SKM-1 treated with dmso at 0.1 percent for 144 hours (cell line): ENCODE measurements around the gene MT1A.

Experiments
- DNase-seq: peaks from one replicate; lab custom pipeline; 2025; ENCODE audit not compliant: unreplicated experiment; lab: John Stamatoyannopoulos, UW

MT1A gene

DNA sequence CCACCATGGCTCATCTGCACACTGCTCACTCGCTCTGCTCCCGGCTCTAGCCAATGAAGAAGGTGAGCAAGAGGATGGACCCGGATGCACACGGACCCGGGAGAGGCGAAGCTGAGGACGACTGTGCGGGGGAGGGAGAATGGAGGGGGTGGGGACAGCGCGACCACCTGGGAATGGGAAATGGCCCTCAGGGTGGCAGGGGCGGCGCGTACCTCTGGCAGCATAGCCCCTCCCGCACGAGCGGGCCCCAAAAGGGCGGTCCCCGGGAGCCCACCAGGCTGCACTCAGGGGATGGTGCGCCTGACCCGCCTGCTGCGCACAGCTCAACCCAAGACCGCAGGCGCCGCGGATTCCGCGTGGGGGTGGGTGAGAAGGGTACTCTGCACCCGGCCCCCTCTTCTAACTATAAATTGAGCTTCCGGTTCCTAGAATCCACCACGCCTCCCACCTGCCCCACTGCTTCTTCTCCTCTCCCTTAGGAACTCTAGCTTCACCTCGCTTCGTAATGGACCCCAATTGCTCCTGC lies 37.3 kb downstream of the MT1A start:
- no peak for DNase-seq

DNA sequence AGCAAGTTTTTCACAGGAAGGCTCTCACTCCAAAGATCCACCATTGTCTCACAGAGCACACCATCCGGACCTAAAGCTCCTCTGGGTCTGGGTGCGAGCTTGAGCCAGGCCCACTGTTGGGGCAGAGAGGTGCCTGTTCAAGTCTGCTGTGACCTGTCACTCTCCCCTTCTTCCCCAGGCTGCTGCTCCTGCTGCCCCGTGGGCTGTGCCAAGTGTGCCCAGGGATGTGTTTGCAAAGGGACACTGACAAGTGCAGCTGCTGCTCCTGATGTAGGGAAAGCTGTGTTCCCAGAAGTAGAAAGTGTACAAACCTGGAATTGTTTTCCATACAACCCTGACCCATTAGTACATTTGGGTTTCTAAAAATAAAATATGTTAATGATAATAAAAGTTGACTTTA lies 39.0 kb downstream of the MT1A start:
- no peak for DNase-seq

- no peak for DNase-seq
Measured at GRCh38 chr16:56679078-56679730, 40.7 kb downstream of the MT1A start.

GRCh38 chr16:56679818-56680217 lies 41.4 kb downstream of the MT1A start:
- no peak for DNase-seq

- peak; percentile 90 for DNase-seq
Measured at GRCh38 chr16:56681939-56682702, 43.7 kb downstream of the MT1A start, which contains the start of gene MT1X. Gene MT1X (plus strand): TSS chr16:56682470. CDS start chr16:56682541, 71 bp downstream.

GRCh38 chr16:56682703-56683397 lies 44.4 kb downstream of the MT1A start:
- no peak for DNase-seq

DNA sequence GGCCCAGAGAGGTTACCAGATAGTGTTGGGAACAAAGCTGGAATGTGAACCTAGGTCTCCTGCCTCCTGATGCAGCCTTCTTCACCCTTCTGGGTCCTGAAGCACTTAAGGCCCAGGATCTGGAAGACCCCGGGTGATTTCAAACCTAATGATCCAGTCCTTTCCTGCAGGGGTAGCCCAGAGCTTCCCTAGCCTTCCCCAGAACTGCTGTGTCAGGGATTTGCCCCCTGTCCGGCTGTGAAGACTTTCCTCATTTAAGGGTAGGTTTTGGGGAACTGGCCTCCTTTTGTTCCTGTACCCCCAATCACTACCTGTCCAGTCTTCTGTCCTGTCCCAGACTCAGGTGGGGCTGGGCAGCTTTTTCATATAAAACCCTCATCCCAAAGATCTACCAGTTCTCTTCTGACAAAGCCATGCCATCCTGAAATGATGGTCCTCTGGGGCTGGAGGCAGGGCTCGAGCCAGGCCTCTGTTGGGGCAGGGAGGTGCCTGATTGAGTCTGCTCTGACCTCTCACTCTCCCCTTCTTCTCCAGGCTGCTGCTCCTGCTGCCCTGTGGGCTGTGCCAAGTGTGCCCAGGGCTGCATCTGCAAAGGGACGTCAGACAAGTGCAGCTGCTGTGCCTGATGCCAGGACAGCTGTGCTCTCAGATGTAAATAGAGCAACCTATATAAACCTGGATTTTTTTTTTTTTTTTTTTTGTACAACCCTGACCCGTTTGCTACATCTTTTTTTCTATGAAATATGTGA lies 45.1 kb downstream of the MT1A start:
- DNase-seq: no peak

GRCh38 chr16:56684256-56684925 lies 45.9 kb downstream of the MT1A start:
- no peak for DNase-seq

GRCh38 chr16:56684926-56685590 lies 46.6 kb downstream of the MT1A start:
- no peak for DNase-seq

- DNase-seq: no peak
Measured at GRCh38 chr16:56686758-56687157, 48.3 kb downstream of the MT1A start.

DNA sequence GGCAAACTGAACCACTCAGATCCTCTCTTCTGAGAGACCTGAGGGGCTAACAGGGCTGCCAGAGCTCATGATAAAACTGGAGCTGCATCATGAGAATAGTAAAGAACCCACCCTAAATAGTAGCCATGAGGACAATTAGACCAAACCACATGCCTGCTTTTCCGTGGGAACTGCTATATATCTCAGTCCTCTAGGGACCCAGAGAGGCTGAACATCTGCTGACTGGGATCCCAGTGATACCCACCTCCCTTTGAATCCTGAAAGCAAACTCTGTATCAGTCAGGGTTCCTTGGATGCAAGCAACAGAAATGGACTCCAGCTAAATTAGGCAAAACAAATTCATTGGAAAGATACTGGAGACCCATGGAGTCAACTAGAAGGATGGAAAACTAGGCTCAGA lies 50.3 kb downstream of the MT1A start:
- no peak for DNase-seq

DNA sequence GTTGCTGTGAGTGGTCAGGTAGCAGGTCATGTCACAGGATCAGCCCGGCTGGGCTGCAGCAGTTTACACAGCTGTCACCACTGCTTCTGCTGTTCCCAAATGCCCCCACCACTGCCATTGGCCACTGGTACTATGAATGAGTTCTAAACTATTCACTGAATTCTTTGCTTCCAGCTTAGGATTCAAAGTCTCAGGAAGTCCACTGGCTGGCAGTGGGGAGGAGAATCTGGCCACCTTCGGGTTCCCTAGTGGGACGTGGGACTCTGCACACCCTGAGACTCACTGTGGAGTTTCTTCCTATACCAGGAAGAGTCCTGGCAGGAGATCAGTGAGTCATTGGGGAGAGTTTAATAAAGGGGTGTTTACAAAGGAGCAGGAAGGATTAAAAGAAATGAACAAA lies 50.7 kb downstream of the MT1A start:
- DNase-seq: no peak
